Endothelial cell of umbilical vein (primary cell): ENCODE measurements around the gene RBMS1. TPM values are rescaled to one million over a fixed set of nuclear protein-coding genes. Genes with fewer than 3 reads are reported as not detected.

Source experiments
- BruUV-seq: library from RNA; stranded (reverse); fragments of 400-500 nt; replicated peaks from 2 replicates; lab custom pipeline; 2021; lab: Mats Ljungman, UMichigan
- CTCF ChIA-PET: fragments of 300-600, 350-600 bp; sonication (Branson Sonifier 250); formaldehyde crosslinking; loops from one replicate; lab custom pipeline; 2021; ENCODE audit warnings: antibody characterized with exemption, inconsistent platforms; lab: Charles Lee
- POLR2A ChIA-PET: fragments of 300-600, 350-600 bp; sonication (Branson Sonifier 250); formaldehyde crosslinking; loops from one replicate; lab custom pipeline; 2021; ENCODE audit warnings: antibody characterized with exemption, inconsistent platforms; lab: Charles Lee
- DNase-seq: peaks from one replicate; pipeline ENCODE4 v3.0.0-alpha.2; 2011; ENCODE audit warnings: low read depth, low spot score
- FAIRE-seq: peaks from 2 replicates; lab custom pipeline; 2011; peaks lifted over from hg19 to GRCh38; lab: Jason Lieb, UNC
- H2AFZ ChIP-seq: 2 replicates; pipeline ENCODE4 v1.6.0; 2012; ENCODE audit warnings: low read depth, low read length, control low read depth, inconsistent platforms
- H3K27ac ChIP-seq: 2 replicates; pipeline ENCODE4 v1.5.1; 2011; ENCODE audit warnings: low read depth, mild to moderate bottlenecking, control low read depth, low read length, moderate library complexity; ENCODE audit not compliant: insufficient read depth
- H3K27me3 ChIP-seq, 2 experiments: 2 replicates each; pipeline versions ENCODE4 v1.6.0 to v1.6.1; 2011; ENCODE audit warnings: low read length in 2 of 2, mixed read lengths in 1 of 2; ENCODE audit not compliant: control insufficient read depth in 2 of 2, insufficient read depth in 2 of 2
- H3K36me3 ChIP-seq, 2 experiments: 2 replicates in 1 of 2; 3 replicates in 1 of 2; pipeline ENCODE4 v1.5.1; 2011; ENCODE audit warnings: low read length in 2 of 2, mild to moderate bottlenecking in 1 of 2, moderate library complexity in 1 of 2; ENCODE audit not compliant: control insufficient read depth in 2 of 2, insufficient read depth in 2 of 2; ENCODE audit errors: extremely low read depth in 1 of 2
- H3K4me1 ChIP-seq: 3 replicates; pipeline ENCODE4 v1.5.1; 2011; ENCODE audit warnings: mild to moderate bottlenecking, low read length; ENCODE audit not compliant: control insufficient read depth, insufficient read depth; ENCODE audit errors: extremely low read depth
- H3K4me2 ChIP-seq: 2 replicates; pipeline ENCODE4 v1.6.1; 2011; ENCODE audit warnings: low read length, control low read depth, mixed read lengths; ENCODE audit not compliant: insufficient read depth
- H3K4me3 ChIP-seq, 3 experiments: fragments of 200-600 bp in 1 of 3; sonication (generic), shearing (Covaris generic) in 1 of 3; replicated peaks in 1 of 3; 2 replicates each; pipeline ENCODE4 v1.5.1; 2011 to 2016; ENCODE audit warnings: control low read depth in 3 of 3, low read length in 3 of 3, mild to moderate bottlenecking in 2 of 3, inconsistent platforms in 1 of 3, low read depth in 1 of 3, moderate library complexity in 1 of 3; ENCODE audit not compliant: insufficient read depth in 1 of 3
- H3K79me2 ChIP-seq: 2 replicates; pipeline ENCODE4 v1.6.0; 2012; ENCODE audit warnings: low read length, inconsistent platforms; ENCODE audit not compliant: control insufficient read depth, insufficient read depth
- H3K9ac ChIP-seq: replicated peaks from 2 replicates; pipeline ENCODE3; 2011; ENCODE audit warnings: low read length, control low read depth; ENCODE audit not compliant: insufficient read depth; ENCODE audit errors: extremely low read depth
- H3K9me1 ChIP-seq: replicated peaks from 3 replicates; pipeline ENCODE4 v1.6.0; 2011; ENCODE audit warnings: mild to moderate bottlenecking, low read length; ENCODE audit not compliant: control insufficient read depth, insufficient read depth; ENCODE audit errors: extremely low read depth
- H3K9me3 ChIP-seq: replicated peaks from 2 replicates; pipeline ENCODE4 v1.5.1; 2012; ENCODE audit warnings: low read length, inconsistent platforms; ENCODE audit not compliant: control insufficient read depth, insufficient read depth
- H4K20me1 ChIP-seq: replicated peaks from 2 replicates; pipeline ENCODE3; 2011; ENCODE audit warnings: mild to moderate bottlenecking, low read length; ENCODE audit not compliant: control insufficient read depth, insufficient read depth; ENCODE audit errors: extremely low read depth
- EZH2 ChIP-seq: IDR thresholded peaks from 2 replicates; pipeline ENCODE4 v1.6.1; 2012; ENCODE audit warnings: borderline replicate concordance, low read depth, mild to moderate bottlenecking, moderate library complexity, low read length, inconsistent platforms; ENCODE audit not compliant: severe bottlenecking
- FOS ChIP-seq: IDR thresholded peaks from 2 replicates; pipeline ENCODE4 v1.6.1; 2011; ENCODE audit warnings: mild to moderate bottlenecking, low read length, moderate library complexity, borderline replicate concordance; ENCODE audit not compliant: insufficient read depth
- GATA2 ChIP-seq: IDR thresholded peaks from 2 replicates; pipeline ENCODE4 v1.7.0; 2011; ENCODE audit warnings: low read depth, mild to moderate bottlenecking, moderate library complexity, mixed read lengths, low read length; ENCODE audit not compliant: insufficient read length, insufficient read depth
- JUN ChIP-seq: IDR thresholded peaks from 2 replicates; pipeline ENCODE4 v1.6.1; 2011; ENCODE audit warnings: borderline replicate concordance, low read depth; ENCODE audit not compliant: insufficient read length, insufficient read depth
- MYC ChIP-seq: IDR thresholded peaks from one replicate; pipeline ENCODE4 v1.6.1; 2011; ENCODE audit warnings: mild to moderate bottlenecking, low read depth, low read length
- POLR2A ChIP-seq: IDR thresholded peaks from 2 replicates; pipeline ENCODE4 v1.6.1; 2012; ENCODE audit warnings: low read depth, mild to moderate bottlenecking, control low read depth, low read length
- POLR2AphosphoS5 ChIP-seq: IDR thresholded peaks from 2 replicates; pipeline ENCODE4 v1.6.1; 2012; ENCODE audit warnings: low read depth, mild to moderate bottlenecking, control low read depth, low read length, moderate library complexity; ENCODE audit not compliant: insufficient read depth
- dilution Hi-C: fragments of 300-500 bp; cut with MboI; formaldehyde crosslinking; loops from one replicate; pipeline ENCODE4 v1.15.0; 2019; ENCODE audit warnings: low sequenced_read_pairs; ENCODE audit not compliant: extremely low pct_ligation_motif_present
- intact Hi-C: fragments of 100-400 bp; cut with micrococcal nuclease; formaldehyde crosslinking; loops from one replicate; pipeline ENCODE4 v1.10.0; 2022
- polyA plus RNA-seq, 4 experiments: library from polyadenylated mRNA; depleted of rRNA in 3 of 4; stranded (reverse) in 3 of 4; unstranded in 1 of 4; fragments of >200 nt; gene quantifications; 2 replicates each; pipeline versions ENCODE4 v1.2.1 to v1.2.3, GENCODE V29; 2011 to 2012; ENCODE audit warnings: missing spikeins in 1 of 4
- total RNA-seq: library from RNA; stranded (reverse); gene quantifications from 2 replicates; pipeline ENCODE4 v1.2.3, GENCODE V29; 2021
- TF ChIP-seq, protein P1 (sequence below): IDR thresholded peaks from 2 replicates; pipeline ENCODE4 v1.6.1; 2011; ENCODE audit not compliant: insufficient read depth, insufficient read length
- TF ChIP-seq, protein P2 (sequence below), 2 donors: IDR thresholded peaks; 1 replicate in 1 of 2; 2 replicates in 1 of 2; pipeline ENCODE4 v1.5.1; 2011; ENCODE audit warnings: low read length in 2 of 2, mild to moderate bottlenecking in 2 of 2, moderate library complexity in 2 of 2, control low read depth in 1 of 2, inconsistent platforms in 1 of 2, low read depth in 1 of 2; ENCODE audit not compliant: insufficient read depth in 1 of 2; ENCODE audit errors: extremely low read depth in 1 of 2

The RBMS1 gene
- total and polyA plus RNA-seq, 2 donors (not counting 3 experiments of a cell fraction or from before 2014, with no cell fraction given), result 60.0 to 93.3 TPM

DNA sequence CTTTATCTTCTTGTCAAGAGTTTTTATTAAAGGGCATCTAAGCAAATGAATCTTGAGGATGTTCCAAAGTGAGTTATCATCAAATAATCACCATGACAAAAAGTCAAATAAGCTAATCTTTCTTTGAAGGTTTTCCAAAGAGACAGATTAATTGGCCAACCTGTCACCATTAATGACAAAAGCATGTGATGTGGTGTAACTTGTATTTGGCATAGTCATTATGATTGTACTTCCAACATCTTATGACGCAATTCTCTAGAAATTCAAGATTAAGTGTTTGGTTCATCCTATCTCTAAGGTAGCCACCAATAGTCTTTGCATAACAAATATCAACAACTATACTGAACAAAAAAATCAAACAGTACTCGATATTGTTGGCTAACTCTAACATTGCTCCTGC, 28.6 kb downstream of the RBMS1 start:
- Histone ChIP-seq H4K20me1 (peaks cover 14% of the 10 kb centered on the region), H3K4me3 (no peak overlapping the region), H3K36me3 (no peaks in the 10 kb centered on the region), H3K4me2 (no peak overlapping the region), H3K9me1 (no peaks in the 10 kb centered on the region), H3K9ac (no peak overlapping the region), H3K9me3 (no peaks in the 10 kb centered on the region), H3K4me1 (no peaks in the 10 kb centered on the region), H2AFZ (no peak overlapping the region), H3K27me3 (no peaks in the 10 kb centered on the region), H3K79me2 (peaks cover 90% of the 10 kb centered on the region), H3K27ac (no peak overlapping the region)
- no peak for FAIRE-seq
- DNase-seq, result no peak
- POLR2A ChIA-PET, result no interaction called here
- no TSS peak for BruUV-seq
- TF ChIP-seq GATA2 (no peak), EZH2 (no peak), FOS (no peak), JUN (no peak), MYC (no peak), POLR2A (no peak), POLR2AphosphoS5 (no peak)
- TF ChIP-seq, protein P1, sequence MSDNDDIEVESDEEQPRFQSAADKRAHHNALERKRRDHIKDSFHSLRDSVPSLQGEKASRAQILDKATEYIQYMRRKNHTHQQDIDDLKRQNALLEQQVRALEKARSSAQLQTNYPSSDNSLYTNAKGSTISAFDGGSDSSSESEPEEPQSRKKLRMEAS, result no peak
- intact Hi-C loops (no loop called here), dilution Hi-C loops (no loop called here)
- CTCF ChIA-PET, result interaction anchor here (2.0 kb wide), 1 partner anchor 36 kb away, joined by 6 read pairs; no protein-coding TSS in a partner anchor

DNA sequence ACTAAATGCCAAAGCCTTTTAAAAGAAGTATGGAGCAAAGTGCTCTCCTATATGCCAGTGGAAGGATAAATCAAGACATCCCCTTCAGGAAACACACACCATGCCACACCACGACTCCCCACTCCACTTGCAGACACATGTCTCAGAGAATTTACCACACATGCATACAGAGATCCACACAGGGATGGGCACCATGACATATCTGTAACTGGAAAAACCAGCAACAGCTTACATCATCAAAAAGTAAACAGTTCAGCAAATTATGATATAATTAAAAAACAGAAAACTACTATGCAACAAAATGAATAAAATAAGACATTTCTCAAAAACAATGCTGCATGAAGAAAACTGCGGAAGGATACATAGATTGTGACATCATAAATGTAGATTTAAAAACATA, 29.6 kb downstream of the RBMS1 start:
- Histone ChIP-seq H3K27me3 (no peaks in the 10 kb centered on the region), H2AFZ (no peak overlapping the region), H3K9ac (no peak overlapping the region), H3K36me3 (no peaks in the 10 kb centered on the region), H3K9me3 (no peaks in the 10 kb centered on the region), H3K4me2 (no peak overlapping the region), H3K27ac (no peak overlapping the region), H3K9me1 (no peaks in the 10 kb centered on the region), H3K4me1 (no peaks in the 10 kb centered on the region), H4K20me1 (peaks cover 10% of the 10 kb centered on the region), H3K79me2 (peaks cover 87% of the 10 kb centered on the region), H3K4me3 (no peak overlapping the region)
- ChIA-PET POLR2A (no interaction called here), CTCF (no interaction called here)
- no peak for DNase-seq
- TF ChIP-seq MYC, result no peak
- TF ChIP-seq FOS, result no peak
- no peak for TF ChIP-seq EZH2
- no peak for TF ChIP-seq POLR2AphosphoS5
- TF ChIP-seq JUN, result no peak
- TF ChIP-seq POLR2A, result no peak
- TF ChIP-seq, protein P1, result no peak
- no peak for TF ChIP-seq GATA2
- TF ChIP-seq, protein P2, sequence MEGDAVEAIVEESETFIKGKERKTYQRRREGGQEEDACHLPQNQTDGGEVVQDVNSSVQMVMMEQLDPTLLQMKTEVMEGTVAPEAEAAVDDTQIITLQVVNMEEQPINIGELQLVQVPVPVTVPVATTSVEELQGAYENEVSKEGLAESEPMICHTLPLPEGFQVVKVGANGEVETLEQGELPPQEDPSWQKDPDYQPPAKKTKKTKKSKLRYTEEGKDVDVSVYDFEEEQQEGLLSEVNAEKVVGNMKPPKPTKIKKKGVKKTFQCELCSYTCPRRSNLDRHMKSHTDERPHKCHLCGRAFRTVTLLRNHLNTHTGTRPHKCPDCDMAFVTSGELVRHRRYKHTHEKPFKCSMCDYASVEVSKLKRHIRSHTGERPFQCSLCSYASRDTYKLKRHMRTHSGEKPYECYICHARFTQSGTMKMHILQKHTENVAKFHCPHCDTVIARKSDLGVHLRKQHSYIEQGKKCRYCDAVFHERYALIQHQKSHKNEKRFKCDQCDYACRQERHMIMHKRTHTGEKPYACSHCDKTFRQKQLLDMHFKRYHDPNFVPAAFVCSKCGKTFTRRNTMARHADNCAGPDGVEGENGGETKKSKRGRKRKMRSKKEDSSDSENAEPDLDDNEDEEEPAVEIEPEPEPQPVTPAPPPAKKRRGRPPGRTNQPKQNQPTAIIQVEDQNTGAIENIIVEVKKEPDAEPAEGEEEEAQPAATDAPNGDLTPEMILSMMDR (IDR thresholded peaks at IDR 0.05; ENCODE audit: extremely low read depth in 1 of 2, insufficient read depth in 1 of 2, low read depth in 1 of 2, low read length in 2 of 2), result no peak
- BruUV-seq, result no TSS peak
- intact Hi-C loops (no loop called here), dilution Hi-C loops (no loop called here)
- FAIRE-seq, result no peak
